IMR-90 (cell line): Measurements from ENCODE around the gene SPDYE2B. TPM values are rescaled to one million over a fixed set of nuclear protein-coding genes. Genes with fewer than 3 reads are reported as not detected.
"Not testable (repeated sequence)": the region's sequence is repeated elsewhere in the genome, so short reads cannot be mapped to it uniquely, and the experiment has no call there.

Experiments used
- ATAC-seq: fragments of 200-7000 bp; cut with Tn5 transposase; 2 replicates; pipeline ENCODE4 v1.9.1; 2020; ENCODE audit warnings: low read depth, mild to moderate bottlenecking, moderate library complexity
- BruUV-seq: library from RNA; stranded (reverse); fragments of 400-500 nt; replicated peaks from 2 replicates; lab custom pipeline; 2021; lab: Mats Ljungman, UMichigan
- CTCF ChIA-PET: fragments of 300-600 bp; formaldehyde crosslinking; extraction: SDS; loops from one replicate; lab custom pipeline; 2021; ENCODE audit warnings: antibody characterized with exemption; lab: Yijun Ruan, JAX
- POLR2A ChIA-PET: fragments of 300-600 bp; sonication (Branson Sonifier 250); formaldehyde crosslinking; loops from one replicate; lab custom pipeline; 2022; ENCODE audit warnings: antibody characterized with exemption; ENCODE audit not compliant: unreplicated experiment; lab: Charles Lee
- DNase-seq: peaks from one replicate; pipeline ENCODE4 v3.0.0; 2013
- H2AFZ ChIP-seq: replicated peaks from 2 replicates; pipeline ENCODE3; 2013; ENCODE audit warnings: low read length, mild to moderate bottlenecking; ENCODE audit not compliant: poor library complexity
- H2AK5ac ChIP-seq: 2 replicates; pipeline ENCODE4 v1.6.1; 2013; ENCODE audit warnings: low read depth, low read length, inconsistent platforms
- H2AK9ac ChIP-seq: replicated peaks from 2 replicates; pipeline ENCODE3; 2013; ENCODE audit warnings: mild to moderate bottlenecking, low read depth, low read length, moderate library complexity; ENCODE audit not compliant: poor library complexity
- H2BK120ac ChIP-seq: 2 replicates; pipeline ENCODE4 v1.6.1; 2013; ENCODE audit warnings: low read depth, low read length, inconsistent platforms
- H2BK15ac ChIP-seq: 3 replicates; pipeline ENCODE4 v1.6.1; 2013; ENCODE audit warnings: low read depth, low read length, inconsistent platforms
- H2BK20ac ChIP-seq: 2 replicates; pipeline ENCODE4 v1.6.1; 2013; ENCODE audit warnings: low read depth, mild to moderate bottlenecking, inconsistent platforms, low read length, moderate library complexity
- H2BK5ac ChIP-seq: 2 replicates; pipeline ENCODE4 v1.6.1; 2013; ENCODE audit warnings: mild to moderate bottlenecking, low read depth, low read length, inconsistent platforms; ENCODE audit not compliant: poor library complexity, severe bottlenecking
- H3K14ac ChIP-seq: replicated peaks from 2 replicates; pipeline ENCODE4 v1.6.1; 2013; ENCODE audit warnings: low read depth, low read length, inconsistent platforms
- H3K18ac ChIP-seq: 2 replicates; pipeline ENCODE4 v1.6.1; 2013; ENCODE audit warnings: low read depth, low read length, control low read depth
- H3K23ac ChIP-seq: 2 replicates; pipeline ENCODE4 v1.6.1; 2013; ENCODE audit warnings: low read depth, low read length, inconsistent platforms
- H3K27ac ChIP-seq: 2 replicates; pipeline ENCODE4 v1.5.1; 2013; ENCODE audit warnings: mild to moderate bottlenecking, control low read depth, low read length; ENCODE audit not compliant: insufficient read depth
- H3K27me3 ChIP-seq: 2 replicates; pipeline ENCODE4 v1.6.1; 2013; ENCODE audit warnings: low read length; ENCODE audit not compliant: control insufficient read depth, insufficient read depth
- H3K36me3 ChIP-seq: 2 replicates; pipeline ENCODE4 v1.6.1; 2013; ENCODE audit warnings: low read length, mixed read lengths; ENCODE audit not compliant: control insufficient read depth, insufficient read depth
- H3K4ac ChIP-seq: 2 replicates; pipeline ENCODE4 v1.6.1; 2013; ENCODE audit warnings: low read depth, low read length, inconsistent platforms
- H3K4me1 ChIP-seq: 2 replicates; pipeline ENCODE4 v1.6.1; 2013; ENCODE audit warnings: low read length, mixed read lengths; ENCODE audit not compliant: control insufficient read depth, insufficient read depth
- H3K4me2 ChIP-seq: 2 replicates; pipeline ENCODE4 v1.6.1; 2013; ENCODE audit warnings: low read depth, mild to moderate bottlenecking, control low read depth, low read length, moderate library complexity
- H3K4me3 ChIP-seq: 2 replicates; pipeline ENCODE4 v1.5.1; 2013; ENCODE audit warnings: low read depth, mild to moderate bottlenecking, control low read depth, low read length, moderate library complexity; ENCODE audit not compliant: insufficient read depth
- H3K56ac ChIP-seq: 2 replicates; pipeline ENCODE4 v1.6.1; 2013; ENCODE audit warnings: low read length, inconsistent platforms; ENCODE audit not compliant: insufficient read depth; ENCODE audit errors: extremely low read depth
- H3K79me1 ChIP-seq, 2 experiments: 2 replicates each; pipeline ENCODE4 v1.6.1; 2013; ENCODE audit warnings: low read length in 2 of 2, inconsistent platforms in 1 of 2, low read depth in 1 of 2
- H3K9ac ChIP-seq: 2 replicates; pipeline ENCODE4 v1.6.1; 2013; ENCODE audit warnings: low read depth, low read length, control low read depth
- H3K9me1 ChIP-seq: 2 replicates; pipeline ENCODE4 v1.6.1; 2013; ENCODE audit warnings: low read length, inconsistent platforms; ENCODE audit not compliant: insufficient read depth
- H3K9me3 ChIP-seq: 2 replicates; pipeline ENCODE4 v1.6.1; 2013; ENCODE audit warnings: low read length; ENCODE audit not compliant: control insufficient read depth, insufficient read depth
- H4K20me1 ChIP-seq: 2 replicates; pipeline ENCODE4 v1.6.1; 2013; ENCODE audit warnings: low read length, inconsistent platforms; ENCODE audit not compliant: insufficient read depth
- H4K5ac ChIP-seq: 2 replicates; pipeline ENCODE4 v1.6.1; 2013; ENCODE audit warnings: mild to moderate bottlenecking, low read depth, low read length, control low read depth
- H4K8ac ChIP-seq, 2 experiments: 2 replicates each; pipeline ENCODE4 v1.6.1; 2013; ENCODE audit warnings: low read depth in 2 of 2, low read length in 2 of 2, control low read depth in 1 of 2, inconsistent platforms in 1 of 2
- H4K91ac ChIP-seq: 2 replicates; pipeline ENCODE4 v1.6.1; 2013; ENCODE audit warnings: low read depth, low read length, inconsistent platforms; ENCODE audit not compliant: insufficient read depth
- WGBS, 2 experiments: methylation state at CpG; one replicate each; pipeline versions ENCODE4 v1.1.5 to v1.1.7; 2013; ENCODE audit warnings: missing lambda C conversion rate in 2 of 2; ENCODE audit not compliant: insufficient read length in 1 of 2; ENCODE audit errors: extremely low coverage in 2 of 2; 5-methylcytosine and 5-hydroxymethylcytosine counted together
- dilution Hi-C: fragments of 300-500 bp; cut with HindIII; formaldehyde crosslinking; loops from one replicate; pipeline ENCODE4 v1.14.3; 2018; ENCODE audit warnings: low sequenced_read_pairs; ENCODE audit not compliant: unreplicated experiment
- in situ Hi-C: fragments of 300-500 bp; cut with MboI; formaldehyde crosslinking; loops from 3 replicates; pipeline ENCODE4 v1.14.3; 2019; ENCODE audit warnings: low sequenced_read_pairs, inconsistent platforms, mixed read lengths
- intact Hi-C: fragments of 100-400 bp; cut with micrococcal nuclease; formaldehyde crosslinking; loops from 2 replicates; pipeline ENCODE4 v1.10.0; 2022
- polyA plus RNA-seq, 3 experiments: library from polyadenylated mRNA; depleted of rRNA; stranded (reverse); fragments of >200 nt; gene quantifications; 2 replicates each; pipeline ENCODE4 v1.2.3, GENCODE V29; 2012; ENCODE audit warnings: low replicate concordance in 1 of 3
- total RNA-seq: library from RNA; depleted of rRNA; stranded (reverse); fragments of >200 nt; gene quantifications from 2 replicates; pipeline ENCODE4 v1.2.3, GENCODE V29; 2012

The SPDYE2B gene
- total and polyA plus RNA-seq, 2 of the 4 experiments (the other 2 are of a cell fraction): not detected

DNA sequence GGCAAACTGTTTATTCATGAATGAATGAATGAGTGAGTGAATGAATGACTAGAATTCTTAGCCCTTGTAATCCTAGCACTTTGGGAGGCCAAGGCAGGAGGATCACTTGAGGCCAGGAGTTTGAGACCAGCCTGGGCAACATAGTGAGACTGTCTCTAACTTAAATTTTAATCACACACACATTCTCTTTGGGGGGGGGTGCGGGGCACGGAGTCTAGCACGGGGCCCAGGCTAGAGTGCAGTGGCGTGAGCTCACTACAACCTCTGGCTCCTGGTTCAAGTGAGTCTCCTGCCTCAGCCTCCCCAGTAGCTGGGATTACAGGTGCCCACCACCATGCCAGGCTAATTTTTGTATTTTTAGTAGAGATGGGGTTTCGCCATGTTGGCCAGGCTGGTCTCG lies 40.5 kb downstream of the SPDYE2B start:
- H2BK15ac ChIP-seq, DNase-seq, H3K4me1 ChIP-seq, H3K14ac ChIP-seq, H2AK5ac ChIP-seq, ATAC-seq, H2BK5ac ChIP-seq, H2AFZ ChIP-seq, H3K36me3 ChIP-seq, H3K18ac ChIP-seq, H3K9me1 ChIP-seq, in situ Hi-C loops, H3K4me3 ChIP-seq, H4K91ac ChIP-seq, H3K27ac ChIP-seq, dilution Hi-C loops, H3K23ac ChIP-seq, H3K4ac ChIP-seq, H3K4me2 ChIP-seq, H4K20me1 ChIP-seq, H4K8ac ChIP-seq, H3K9ac ChIP-seq, CTCF ChIA-PET, BruUV-seq, intact Hi-C loops, H3K27me3 ChIP-seq, H2BK20ac ChIP-seq, H2BK120ac ChIP-seq, H3K56ac ChIP-seq, POLR2A ChIA-PET, H3K9me3 ChIP-seq, H4K5ac ChIP-seq, H2AK9ac ChIP-seq, H3K79me1 ChIP-seq: not testable (repeated sequence)
- WGBS, 2 experiments: no CpG with 5 or more reads among the region's 6 CpGs

GRCh38 chr7:102694008-102694407 lies 43.9 kb downstream of the SPDYE2B start:
- H3K4me2 ChIP-seq, H3K36me3 ChIP-seq, BruUV-seq, H4K5ac ChIP-seq, in situ Hi-C loops, H3K18ac ChIP-seq, H3K9me1 ChIP-seq, H4K91ac ChIP-seq, H3K14ac ChIP-seq, DNase-seq, intact Hi-C loops, dilution Hi-C loops, H3K4me1 ChIP-seq, H3K4ac ChIP-seq, H3K27ac ChIP-seq, H2BK120ac ChIP-seq, H3K9me3 ChIP-seq, CTCF ChIA-PET, H2BK20ac ChIP-seq, POLR2A ChIA-PET, H2BK15ac ChIP-seq, H3K9ac ChIP-seq, H2AFZ ChIP-seq, ATAC-seq, H4K8ac ChIP-seq, H3K4me3 ChIP-seq, H2BK5ac ChIP-seq, H3K27me3 ChIP-seq, H3K79me1 ChIP-seq, H3K56ac ChIP-seq, H3K23ac ChIP-seq, H2AK5ac ChIP-seq, H4K20me1 ChIP-seq, H2AK9ac ChIP-seq: not testable (repeated sequence)
- WGBS, 2 experiments: no CpG with 5 or more reads among the region's 2 CpGs
